Measurements from ENCODE around the gene TREM2. TPM values are rescaled to one million over a fixed set of nuclear protein-coding genes. Genes with fewer than 3 reads are reported as not detected.

Gene TREM2
- total and polyA plus RNA-seq, 2 of the 8 experiments (the other 6 are each of a cell fraction or from before 2014, with no cell fraction given), result 0.20 TPM; not detected in 1

DNA sequence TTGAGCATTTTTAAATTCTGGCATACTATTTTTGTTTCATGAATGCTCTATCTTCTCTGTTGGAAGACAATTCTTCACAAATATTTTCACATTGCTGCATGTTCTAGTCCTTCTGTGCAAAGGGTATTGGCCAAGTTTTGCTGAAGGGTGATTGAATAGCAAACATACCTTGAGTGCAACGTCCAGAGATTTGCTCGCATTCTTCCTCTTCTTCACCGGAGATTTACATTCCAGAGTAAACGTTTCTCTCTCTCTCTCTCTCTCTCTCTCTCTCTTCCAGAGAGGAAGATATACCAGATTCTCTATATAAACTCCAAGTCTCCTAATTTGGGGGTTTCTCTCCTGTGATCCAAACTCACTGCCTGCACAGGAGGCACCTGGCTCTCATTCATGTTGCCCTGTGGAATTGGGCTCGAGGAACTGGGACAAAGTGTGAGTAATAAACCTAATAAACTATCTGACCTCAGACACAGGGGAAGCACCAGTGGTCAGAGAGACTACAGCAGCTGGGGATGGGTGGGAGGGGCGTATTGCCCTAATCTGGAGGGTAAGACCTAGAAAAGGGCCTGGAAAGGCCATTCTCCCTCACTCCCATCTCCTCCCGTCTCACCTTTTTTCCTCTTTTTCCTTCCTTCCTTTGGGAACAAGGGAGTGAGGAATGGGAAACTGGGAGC is 7.6 kb downstream of the TREM2 start:
- no peak overlapping the region for H4K91ac ChIP-seq (replicated peaks; ENCODE audit: insufficient read length, low read length)
- H3K36me3 ChIP-seq (ENCODE audit: control insufficient read depth in 2 of 4, insufficient read depth in 4 of 4, low read length in 3 of 4), result no peaks in the 10 kb centered on the region
- DNase-seq (ENCODE audit: low read depth in 1 of 2, low spot score in 2 of 2) (no peak), FAIRE-seq (no peak)
- H2BK5ac ChIP-seq (ENCODE audit: low read depth, low read length), result no peak overlapping the region
- H3K27ac ChIP-seq (ENCODE audit: low read depth, low read length), result no peak overlapping the region
- ChIA-PET CTCF (ENCODE audit: partially characterized antibody) (no interaction called here), POLR2A (ENCODE audit: partially characterized antibody) (no interaction called here)
- 0 out of 2 replicates have a peak, but pooled peaks cover 2% of the 10 kb centered on the region for H3K23me2 ChIP-seq (ENCODE audit: low read depth, low read length)
- H4K5ac ChIP-seq (ENCODE audit: insufficient read length, low read depth, low read length), result no peak overlapping the region
- H3K9ac ChIP-seq (replicated peaks in 1 of 4; ENCODE audit: extremely low read depth in 1 of 4, low read depth in 3 of 4, low read length in 3 of 4), result no peak overlapping the region
- H2BK120ac ChIP-seq (replicated peaks; ENCODE audit: low read depth, low read length), result no peak overlapping the region
- H3K27me3 ChIP-seq (replicated peaks in 1 of 4; ENCODE audit: control insufficient read depth in 3 of 4, extremely low read depth in 1 of 4, insufficient read depth in 3 of 4, low read length in 3 of 4), result no peaks in the 10 kb centered on the region
- no peak overlapping the region for H2AK5ac ChIP-seq (ENCODE audit: low read depth, low read length)
- H3K4me1 ChIP-seq (replicated peaks in 1 of 4; ENCODE audit: control insufficient read depth in 3 of 4, insufficient read depth in 4 of 4, low read length in 3 of 4), result peaks cover 0 to 6% (median 0%) of the 10 kb centered on the region in 4 experiments; a peak in 1 of 7 replicates
- H2BK12ac ChIP-seq (ENCODE audit: low read depth, low read length), result no peak overlapping the region
- no peak overlapping the region for H3K56ac ChIP-seq (replicated peaks; ENCODE audit: insufficient read length, low read depth, low read length)
- no peaks in the 10 kb centered on the region for H3K79me1 ChIP-seq (ENCODE audit: low read depth, low read length)
- no peaks in the 10 kb centered on the region for H3K79me2 ChIP-seq (ENCODE audit: control insufficient read depth in 1 of 2, insufficient read depth in 2 of 2, low read length in 2 of 2)
- H4K8ac ChIP-seq (ENCODE audit: extremely low read depth, insufficient read depth, low read length), result no peak overlapping the region
- H4K20me1 ChIP-seq (replicated peaks in 1 of 2; ENCODE audit: control insufficient read depth in 1 of 2, insufficient read depth in 2 of 2, low read length in 2 of 2), result no peaks in the 10 kb centered on the region
- H3K4ac ChIP-seq (replicated peaks; ENCODE audit: insufficient read length, low read depth, low read length), result no peak overlapping the region
- no peak overlapping the region for H2BK15ac ChIP-seq (ENCODE audit: low read length)
- H3K18ac ChIP-seq (ENCODE audit: extremely low read depth, low read length), result no peak overlapping the region
- H3K9me3 ChIP-seq (ENCODE audit: insufficient read depth in 2 of 2, low read depth in 1 of 2, low read length in 1 of 2), result no peaks in the 10 kb centered on the region
- H2AFZ ChIP-seq (ENCODE audit: low read length), result no peak overlapping the region
- no peak overlapping the region for H3K4me3 ChIP-seq (ENCODE audit: extremely low read depth in 1 of 4, insufficient read depth in 2 of 4, low read depth in 3 of 4, low read length in 4 of 4)
- no peak overlapping the region for H3K4me2 ChIP-seq (ENCODE audit: insufficient read depth in 1 of 2, low read depth in 2 of 2, low read length in 2 of 2)
- no peak overlapping the region for H2BK20ac ChIP-seq (ENCODE audit: low read length)
- no peak overlapping the region for H3K23ac ChIP-seq (ENCODE audit: insufficient read length)
- 91% methylated on average over 6 of the region's 7 CpGs; no CpG with 5 or more reads in 1 of the 2 experiments for WGBS, 2 experiments (ENCODE audit: extremely low coverage in 1 of 2, insufficient coverage in 1 of 2, insufficient read length in 1 of 2, insufficient replicate concordance in 2 of 2, low coverage in 1 of 2, low lambda C conversion rate in 2 of 2, missing lambda C conversion rate in 1 of 2)
- no peak for TF ChIP-seq JUND (IDR thresholded peaks at IDR 0.05; ENCODE audit: low read length)
- no peak for TF ChIP-seq CREB1 (IDR thresholded peaks at IDR 0.05)
- no peak for TF ChIP-seq CHD2 (IDR thresholded peaks at IDR 0.05; ENCODE audit: low read length)
- TF ChIP-seq SP2 (IDR thresholded peaks at IDR 0.05; ENCODE audit: low read length), result no peak
- no peak overlapping the region for H3K14ac ChIP-seq (ENCODE audit: insufficient read length)
